GM21515 (cell line): ENCODE data around the gene FSTL3.

Experiments used
- ATAC-seq: cut with Tn5 transposase; IDR thresholded peaks from one replicate; pipeline ENCODE4 v1.9.1; 2021; ENCODE audit not compliant: unreplicated experiment

The FSTL3 gene

GRCh38 chr19:644789-645188 lies 31.4 kb upstream of the FSTL3 start:
- no peak for ATAC-seq

DNA sequence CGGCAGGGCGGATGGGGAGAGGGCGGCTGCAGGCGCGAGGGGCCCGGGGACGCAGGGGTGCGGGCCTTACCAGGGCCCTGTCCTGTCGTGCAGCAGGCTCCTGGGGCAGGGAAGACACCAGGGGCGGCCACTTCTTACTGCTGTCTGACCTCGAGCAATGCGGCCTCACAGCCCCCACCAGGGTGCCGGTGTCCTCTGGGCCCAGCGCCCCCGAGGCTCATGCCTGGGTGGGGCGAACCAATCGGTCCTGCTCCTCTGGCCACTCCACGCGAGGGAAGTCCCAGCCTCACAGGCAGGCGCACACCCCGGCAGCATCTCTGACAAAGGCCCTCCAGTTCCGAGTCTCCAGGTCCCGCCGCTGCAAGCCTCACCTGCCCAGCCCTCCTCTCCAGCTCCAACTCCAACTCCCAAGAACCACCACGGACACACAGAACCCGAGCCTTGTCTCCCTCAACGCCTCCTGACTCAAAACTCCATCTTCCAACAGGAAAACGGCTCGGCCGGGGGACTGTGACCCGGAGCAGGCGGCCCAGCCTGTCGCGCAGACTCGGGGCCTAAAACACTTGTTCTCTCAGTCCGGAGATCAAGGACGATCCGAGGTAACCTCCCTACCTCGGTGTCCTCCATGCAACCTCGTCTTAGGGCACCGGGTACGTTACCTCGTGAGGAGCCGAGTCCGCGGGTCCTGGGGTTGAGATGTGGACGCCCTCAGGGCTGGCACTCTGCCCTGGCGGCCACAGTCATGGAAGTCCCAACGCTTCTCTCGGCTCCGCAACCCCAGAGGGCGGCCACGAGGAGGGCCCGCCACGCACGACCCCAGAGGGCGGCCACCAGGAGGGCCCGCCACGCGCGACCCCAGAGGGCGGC lies 30.0 kb upstream of the FSTL3 start:
- no peak for ATAC-seq

DNA sequence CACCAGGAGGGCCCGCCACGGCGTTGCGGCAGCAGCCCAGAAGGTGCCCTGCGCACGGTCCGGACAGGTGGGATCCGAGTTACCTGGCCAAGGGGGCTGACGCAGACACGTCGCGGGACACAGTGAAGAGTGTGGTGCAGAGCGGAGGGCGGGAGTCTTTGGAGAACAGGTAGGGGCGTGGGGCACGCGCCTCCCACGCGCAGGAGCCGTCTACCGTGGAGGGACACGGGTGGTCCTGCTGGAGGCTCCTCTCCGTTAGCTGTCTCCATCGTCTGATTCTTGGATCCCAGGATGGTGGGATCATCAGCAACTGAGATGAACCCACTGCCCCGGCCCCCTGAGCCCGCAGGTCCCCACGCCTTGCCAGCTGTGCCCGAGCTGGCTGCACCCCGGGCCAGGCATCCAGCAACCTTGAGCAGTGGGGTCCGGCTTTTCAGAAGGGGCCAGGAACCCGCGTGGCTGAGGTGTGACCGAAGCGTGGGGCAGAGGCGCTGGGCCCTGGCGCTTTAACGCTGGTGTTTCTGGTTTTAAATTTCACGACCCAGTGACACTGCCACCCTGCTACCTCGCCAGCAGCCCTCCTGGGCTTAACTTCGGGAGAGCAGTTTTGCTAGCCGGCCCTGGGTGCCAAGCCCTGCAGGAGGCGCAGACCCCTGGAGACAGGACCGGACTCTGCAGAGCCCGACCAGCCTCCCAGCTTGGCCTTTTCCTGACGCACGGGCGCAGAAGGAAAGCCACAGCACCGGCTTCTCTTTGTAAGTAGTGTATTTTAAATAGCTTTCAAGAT lies 29.2 kb upstream of the FSTL3 start:
- no peak for ATAC-seq

DNA sequence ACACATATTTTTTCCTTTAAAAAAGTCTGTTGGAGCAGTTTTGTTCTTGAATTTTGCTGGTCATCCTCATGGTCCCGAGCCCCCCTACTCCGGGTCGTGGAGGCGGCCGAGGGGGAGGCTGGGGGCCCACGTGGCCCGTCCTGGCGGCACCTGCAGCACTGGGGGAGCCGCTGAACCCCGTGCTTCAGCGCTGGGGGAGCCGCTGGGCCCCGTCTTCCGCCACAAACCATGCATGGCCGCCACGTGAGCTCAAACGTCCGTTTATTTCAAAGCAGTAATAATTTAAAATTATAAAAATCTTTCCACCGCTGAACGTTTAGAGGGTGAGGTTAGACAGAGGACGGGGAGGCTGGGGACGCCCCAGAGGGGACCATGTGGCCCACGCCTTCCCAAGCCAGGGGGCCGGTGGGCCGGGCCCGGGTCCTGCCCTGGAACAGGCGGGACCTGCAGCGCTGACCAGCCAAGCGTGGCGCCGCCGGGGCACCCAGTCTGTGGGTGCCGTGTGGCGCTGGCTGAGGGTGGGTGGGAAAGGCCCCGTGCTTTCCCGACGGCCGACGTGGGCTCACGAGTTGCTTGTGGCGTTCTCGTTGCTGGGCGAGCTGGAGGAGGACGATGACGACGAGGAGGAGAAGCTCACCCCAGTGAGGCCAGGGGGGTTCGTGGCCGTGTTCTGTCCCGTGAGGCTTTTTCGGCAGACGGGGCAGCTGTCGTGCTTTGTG lies 28.5 kb upstream of the FSTL3 start:
- no peak for ATAC-seq

DNA sequence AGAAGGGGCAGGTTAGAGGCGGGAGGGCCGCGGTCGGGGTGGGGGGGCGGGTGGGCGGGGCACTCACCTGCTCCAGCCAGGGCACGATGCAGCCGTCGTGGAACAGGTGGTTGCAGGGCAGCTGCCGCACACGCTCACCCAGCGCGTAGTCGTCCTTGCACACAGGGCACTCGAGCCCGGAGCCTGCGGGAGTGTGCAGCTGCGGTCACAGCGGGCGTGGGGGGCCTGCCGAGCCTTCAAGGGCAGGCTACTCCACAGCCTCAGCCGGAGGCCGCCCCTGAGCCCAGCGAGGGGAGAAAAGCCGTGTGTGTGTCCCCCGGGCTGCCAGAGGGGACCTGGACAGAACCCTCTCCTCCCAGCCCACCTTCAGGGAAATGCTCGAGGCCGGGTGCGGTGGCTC lies 27.9 kb upstream of the FSTL3 start:
- ATAC-seq, result no peak

GRCh38 chr19:648904-649801 lies 27.0 kb upstream of the FSTL3 start:
- no peak for ATAC-seq

GRCh38 chr19:650121-650520 lies 26.1 kb upstream of the FSTL3 start:
- ATAC-seq, result no peak

GRCh38 chr19:651114-651818 lies 24.9 kb upstream of the FSTL3 start:
- ATAC-seq, result no peak

GRCh38 chr19:651991-652390 lies 24.2 kb upstream of the FSTL3 start:
- ATAC-seq, result no peak

- no peak for ATAC-seq
Observed at GRCh38 chr19:652467-653389, 23.5 kb upstream of the FSTL3 start.

- ATAC-seq, result no peak
Observed at GRCh38 chr19:653425-653824, 22.8 kb upstream of the FSTL3 start.

DNA sequence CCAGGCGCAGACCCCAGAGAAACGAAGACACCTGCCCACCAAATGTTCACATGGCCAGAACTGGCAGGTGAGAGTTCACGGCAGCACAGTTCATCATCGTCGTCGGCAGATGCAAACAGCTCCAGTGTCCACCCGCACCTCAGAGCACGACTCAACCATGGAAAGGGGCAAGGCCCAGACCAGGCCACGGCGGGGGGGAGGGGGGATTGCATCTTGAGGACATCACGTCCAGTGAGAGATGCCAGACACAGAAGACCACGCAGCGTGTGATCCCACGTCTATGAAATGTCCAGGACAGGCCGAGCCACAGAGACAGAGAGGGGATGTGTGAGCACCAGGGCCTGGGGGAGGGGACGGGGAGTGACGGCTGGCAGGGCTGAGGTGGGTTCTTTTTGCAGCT lies 20.5 kb upstream of the FSTL3 start:
- no peak for ATAC-seq

DNA sequence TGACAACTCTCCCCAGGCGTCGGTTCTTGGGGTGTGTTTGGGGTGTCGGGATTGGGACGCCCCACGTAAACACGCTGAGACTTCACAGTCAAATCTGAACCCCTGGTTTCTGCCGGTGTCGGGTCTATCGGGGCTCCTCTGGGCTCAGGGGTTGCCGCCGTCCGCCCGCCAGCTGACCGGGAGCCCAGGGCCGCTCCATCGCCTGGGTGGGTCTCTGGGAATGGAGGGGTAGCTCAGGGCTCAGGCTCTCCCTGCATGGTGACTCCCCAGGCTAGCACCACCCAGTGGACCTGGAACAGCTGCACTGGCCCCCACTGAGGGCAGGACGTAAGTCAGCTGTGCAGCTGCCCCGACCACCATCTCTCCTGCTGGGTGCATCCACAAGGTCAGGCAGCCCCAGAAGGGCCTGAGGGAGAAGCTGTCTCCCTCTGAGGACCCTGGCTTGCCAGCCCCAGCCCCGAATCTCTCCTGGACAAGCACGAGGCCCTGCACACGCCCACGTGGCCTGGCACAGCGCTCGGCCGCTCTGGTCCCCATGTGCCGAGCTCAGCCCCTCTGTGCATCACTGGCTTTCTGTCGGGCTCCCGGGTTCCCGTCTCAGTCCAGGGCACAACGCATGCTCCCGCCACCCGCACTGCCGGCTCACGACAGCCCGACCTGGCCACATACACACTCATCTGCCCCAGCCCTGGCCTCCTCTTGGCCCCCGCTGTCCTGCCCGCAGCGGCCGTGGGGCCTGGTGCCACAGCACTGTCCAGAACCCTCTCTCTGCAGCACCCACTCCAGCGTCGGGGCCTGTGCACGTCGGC lies 19.2 kb upstream of the FSTL3 start:
- ATAC-seq, result no peak

- no peak for ATAC-seq
Observed at GRCh38 chr19:657611-658010, 18.6 kb upstream of the FSTL3 start.

- ATAC-seq, result no peak
Observed at GRCh38 chr19:658059-658839, 17.9 kb upstream of the FSTL3 start.

DNA sequence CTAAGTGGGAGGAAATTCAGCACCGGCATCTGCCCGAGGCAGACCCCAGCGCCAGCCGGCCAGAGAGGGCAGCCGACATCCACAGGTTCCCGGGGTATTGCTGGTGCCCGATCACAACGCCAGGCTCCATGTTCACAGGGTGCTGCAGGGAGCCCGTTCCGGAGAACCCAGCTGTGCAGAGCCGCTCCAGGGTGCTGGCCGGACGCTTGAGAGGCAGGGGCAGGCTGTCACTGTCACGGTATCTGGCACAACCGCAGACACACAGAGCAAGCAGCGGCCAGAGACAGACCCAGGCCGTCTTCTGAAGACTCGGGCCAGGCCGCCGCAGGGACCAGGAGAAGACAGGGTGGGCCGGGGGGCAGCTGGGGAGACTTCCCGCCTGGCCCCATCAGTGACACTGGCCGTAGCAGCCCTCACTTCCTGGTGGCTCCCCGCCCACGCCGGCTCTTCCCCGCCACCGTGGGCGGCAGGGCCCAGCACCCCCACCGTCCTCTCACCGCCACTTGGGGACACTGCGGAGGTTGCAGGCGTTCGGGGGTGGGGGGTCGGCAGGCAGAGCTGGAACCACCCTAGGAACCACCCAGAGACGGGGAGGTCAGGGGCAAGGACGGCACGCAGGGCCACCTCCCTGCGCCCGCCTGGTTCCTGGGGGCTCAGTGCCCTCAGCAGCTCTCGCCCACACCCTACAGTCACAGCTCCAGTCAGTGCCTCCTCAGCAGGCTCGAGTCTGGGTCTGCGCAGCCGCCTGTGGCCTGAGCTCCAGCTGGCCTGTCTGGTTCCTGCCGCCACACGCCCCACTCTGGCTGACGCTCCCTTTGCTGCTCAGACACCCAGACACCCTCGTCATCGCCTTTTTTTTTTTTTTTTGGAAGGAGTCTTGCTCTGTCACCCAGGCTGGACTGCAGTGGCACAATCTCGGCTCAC lies 17.0 kb upstream of the FSTL3 start:
- ATAC-seq, result no peak
